HG02763 (cell line): ENCODE data around the gene PARD6G.
"Not testable (repeated sequence)": the region's sequence is repeated elsewhere in the genome, so short reads cannot be mapped to it uniquely, and the experiment has no call there.

Experiments
- ATAC-seq: cut with Tn5 transposase; IDR thresholded peaks from one replicate; pipeline ENCODE4 v1.9.1; 2021; ENCODE audit warnings: mild to moderate bottlenecking, moderate library complexity; ENCODE audit not compliant: unreplicated experiment

Gene PARD6G

GRCh38 chr18:80243204-80243603, 4.1 kb downstream of the PARD6G start:
- ATAC-seq = no peak

- ATAC-seq = no peak
These were observed 5.2 kb downstream of the PARD6G start for GRCh38 chr18:80241919-80242777.

- no peak for ATAC-seq
These were observed 7.5 kb downstream of the PARD6G start for GRCh38 chr18:80239830-80240229.

GRCh38 chr18:80238651-80239260, 8.6 kb downstream of the PARD6G start:
- no peak for ATAC-seq

GRCh38 chr18:80237519-80237918, 9.8 kb downstream of the PARD6G start:
- not testable (repeated sequence) for ATAC-seq

GRCh38 chr18:80234398-80234797, 12.9 kb downstream of the PARD6G start:
- ATAC-seq = no peak

- no peak for ATAC-seq
These were observed 13.4 kb downstream of the PARD6G start for GRCh38 chr18:80233899-80234298.

GRCh38 chr18:80233201-80233835, 14.0 kb downstream of the PARD6G start:
- no peak for ATAC-seq

GRCh38 chr18:80232710-80233109, 14.6 kb downstream of the PARD6G start:
- no peak for ATAC-seq

GRCh38 chr18:80232030-80232429, 15.3 kb downstream of the PARD6G start:
- no peak for ATAC-seq

- no peak for ATAC-seq
These were observed 15.7 kb downstream of the PARD6G start for GRCh38 chr18:80231616-80232015.

- no peak for ATAC-seq
These were observed 16.2 kb downstream of the PARD6G start for GRCh38 chr18:80231151-80231550.

- ATAC-seq = no peak
These were observed 17.3 kb downstream of the PARD6G start for GRCh38 chr18:80229766-80230745.

GRCh38 chr18:80229363-80229762, 18.0 kb downstream of the PARD6G start:
- ATAC-seq = no peak

- ATAC-seq = no peak
These were observed 19.1 kb downstream of the PARD6G start for GRCh38 chr18:80228051-80228848.

GRCh38 chr18:80227472-80227871, 19.8 kb downstream of the PARD6G start:
- no peak for ATAC-seq

- ATAC-seq = no peak
These were observed 21.6 kb downstream of the PARD6G start for GRCh38 chr18:80225685-80226084.

- ATAC-seq = no peak
These were observed 23.6 kb downstream of the PARD6G start for GRCh38 chr18:80223581-80224148.

- ATAC-seq = not testable (repeated sequence)
These were observed 27.8 kb downstream of the PARD6G start for GRCh38 chr18:80219488-80219887.
